Choroid plexus epithelial cell (primary cell): ENCODE data around the gene IGHMBP2.

Source experiments
- DNase-seq: peaks from one replicate; pipeline ENCODE4 v3.0.0-alpha.2; 2010; ENCODE audit warnings: low read depth
- H3K4me3 ChIP-seq: 2 replicates; pipeline ENCODE4 v1.5.1; 2011; ENCODE audit warnings: low read depth, mild to moderate bottlenecking, control low read depth, low read length, moderate library complexity
- TF ChIP-seq, protein P1 (sequence below): conservative IDR thresholded peaks from 2 replicates; pipeline ENCODE4 v1.5.1; 2011; ENCODE audit warnings: low read depth, mild to moderate bottlenecking, control low read depth, inconsistent platforms, low read length, moderate library complexity

The IGHMBP2 gene

DNA sequence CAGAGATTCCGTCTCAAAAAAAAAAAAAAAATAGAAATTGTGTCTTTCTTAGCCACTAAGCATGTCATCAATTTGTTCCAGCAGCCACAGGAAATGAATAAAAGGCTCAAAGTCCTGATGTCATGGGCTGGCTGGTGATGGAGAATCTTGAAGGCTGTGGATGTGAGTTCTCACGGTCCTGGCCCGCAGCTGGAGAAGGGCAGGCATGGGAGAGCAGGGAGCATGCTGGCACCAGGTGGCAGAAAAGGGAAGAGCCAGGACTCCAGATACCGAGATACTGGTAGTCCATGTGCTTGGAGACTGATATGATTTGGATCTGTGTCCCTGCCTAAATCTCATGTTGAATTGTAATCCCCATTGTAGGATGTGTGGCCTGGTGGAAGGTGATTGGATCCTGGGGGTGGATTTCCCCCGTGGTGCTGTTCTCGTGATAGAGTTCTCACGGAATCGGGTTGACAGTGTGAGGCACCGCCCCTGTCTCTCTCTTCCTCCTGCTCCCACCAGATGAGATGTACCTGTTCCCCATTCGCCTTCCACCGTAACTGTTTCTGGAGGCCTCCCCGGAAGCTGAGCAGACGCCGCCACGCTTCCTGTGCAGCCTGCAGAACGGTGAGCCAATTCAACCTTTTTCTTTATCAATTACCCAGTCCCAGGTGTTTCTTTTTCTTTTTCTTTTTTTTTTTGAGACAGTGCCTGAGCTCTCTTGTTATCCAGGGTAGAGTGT lies 59.0 kb downstream of the IGHMBP2 start:
- TF ChIP-seq, protein P1, sequence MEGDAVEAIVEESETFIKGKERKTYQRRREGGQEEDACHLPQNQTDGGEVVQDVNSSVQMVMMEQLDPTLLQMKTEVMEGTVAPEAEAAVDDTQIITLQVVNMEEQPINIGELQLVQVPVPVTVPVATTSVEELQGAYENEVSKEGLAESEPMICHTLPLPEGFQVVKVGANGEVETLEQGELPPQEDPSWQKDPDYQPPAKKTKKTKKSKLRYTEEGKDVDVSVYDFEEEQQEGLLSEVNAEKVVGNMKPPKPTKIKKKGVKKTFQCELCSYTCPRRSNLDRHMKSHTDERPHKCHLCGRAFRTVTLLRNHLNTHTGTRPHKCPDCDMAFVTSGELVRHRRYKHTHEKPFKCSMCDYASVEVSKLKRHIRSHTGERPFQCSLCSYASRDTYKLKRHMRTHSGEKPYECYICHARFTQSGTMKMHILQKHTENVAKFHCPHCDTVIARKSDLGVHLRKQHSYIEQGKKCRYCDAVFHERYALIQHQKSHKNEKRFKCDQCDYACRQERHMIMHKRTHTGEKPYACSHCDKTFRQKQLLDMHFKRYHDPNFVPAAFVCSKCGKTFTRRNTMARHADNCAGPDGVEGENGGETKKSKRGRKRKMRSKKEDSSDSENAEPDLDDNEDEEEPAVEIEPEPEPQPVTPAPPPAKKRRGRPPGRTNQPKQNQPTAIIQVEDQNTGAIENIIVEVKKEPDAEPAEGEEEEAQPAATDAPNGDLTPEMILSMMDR = no peak
- H3K4me3 ChIP-seq = no peak overlapping the region
- DNase-seq = no peak

DNA sequence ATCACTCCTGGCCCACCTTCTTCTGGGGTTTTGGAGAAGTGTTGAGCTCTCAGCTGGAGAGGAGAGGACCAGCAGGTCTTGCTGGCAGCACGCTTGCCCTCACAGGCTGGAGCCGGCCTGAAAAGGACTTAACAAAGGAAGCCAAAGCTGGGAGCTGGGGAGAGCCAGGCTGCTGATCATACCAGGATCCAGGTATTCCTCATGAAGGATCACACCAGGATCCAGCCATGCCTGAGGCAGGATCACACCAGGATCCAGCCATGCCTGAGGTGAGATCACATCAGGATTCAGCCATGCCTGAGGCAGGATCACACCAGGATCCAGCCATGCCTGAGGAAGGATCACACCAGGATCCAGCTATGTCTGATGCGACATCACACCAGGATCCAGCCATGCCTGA lies 60.1 kb downstream of the IGHMBP2 start:
- TF ChIP-seq, protein P1 = no peak
- no peak for DNase-seq
- H3K4me3 ChIP-seq = no peak overlapping the region

GRCh38 chr11:68965901-68966853 lies 62.5 kb downstream of the IGHMBP2 start:
- no peak for DNase-seq
- TF ChIP-seq, protein P1 = no peak
- H3K4me3 ChIP-seq = no peak overlapping the region

GRCh38 chr11:68966894-68967780 lies 63.4 kb downstream of the IGHMBP2 start:
- DNase-seq = no peak
- H3K4me3 ChIP-seq = no peak overlapping the region
- TF ChIP-seq, protein P1 = no peak

- TF ChIP-seq, protein P1 = no peak
- DNase-seq = no peak
- no peak overlapping the region for H3K4me3 ChIP-seq
These were observed 64.9 kb downstream of the IGHMBP2 start for GRCh38 chr11:68968306-68969250.

DNA sequence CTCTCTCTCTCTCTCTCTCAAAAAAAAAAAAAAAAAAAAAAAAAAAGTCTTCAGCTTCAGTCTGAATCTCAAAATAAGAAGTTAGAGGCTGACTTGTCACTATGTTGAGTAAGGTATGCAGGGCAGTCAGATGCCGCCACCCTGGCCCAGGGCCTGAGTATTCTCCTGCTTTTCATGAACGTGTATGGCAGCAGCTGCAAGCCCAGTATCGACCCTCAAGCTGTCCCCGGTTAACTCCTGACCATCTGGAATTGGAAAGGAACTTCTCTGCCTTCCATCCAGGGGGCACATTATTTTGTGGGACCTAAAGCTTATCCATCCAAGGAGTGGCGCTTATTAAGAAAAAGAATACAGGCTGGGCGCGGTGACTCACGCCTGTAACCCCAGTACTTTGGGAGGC lies 65.7 kb downstream of the IGHMBP2 start:
- DNase-seq = no peak
- no peak overlapping the region for H3K4me3 ChIP-seq
- TF ChIP-seq, protein P1 = no peak
